GM23338 (cell line): ENCODE results near the gene TUBB1. TPM values are rescaled to one million over a fixed set of nuclear protein-coding genes. Genes with fewer than 3 reads are reported as not detected.

Experiments used
- ATAC-seq: fragments of 200-7000 bp; cut with Tn5 transposase; 3 replicates; pipeline ENCODE4 v1.9.1; 2020
- DNase-seq: peaks from one replicate; pipeline ENCODE4 v3.0.0-alpha.2; 2015; ENCODE audit warnings: low spot score
- H2AFZ ChIP-seq: fragments of 200-600 bp; sonication (generic); 2 replicates; pipeline ENCODE4 v1.8.0; 2016; ENCODE audit warnings: antibody characterized with exemption, mild to moderate bottlenecking, moderate library complexity
- H3F3A ChIP-seq: fragments of 200-600 bp; sonication (generic); replicated peaks from 2 replicates; pipeline ENCODE4 v1.8.0; 2017; ENCODE audit warnings: antibody characterized with exemption, mixed run types, low read depth
- H3K27ac ChIP-seq: fragments of 200-600 bp; sonication (generic); 2 replicates; pipeline ENCODE4 v1.6.1; 2016; ENCODE audit warnings: low read depth
- H3K27me3 ChIP-seq: fragments of 200-600 bp; sonication (generic); 2 replicates; pipeline ENCODE4 v1.8.0; 2016; ENCODE audit warnings: mild to moderate bottlenecking, mixed run types, moderate library complexity; ENCODE audit not compliant: insufficient read depth
- H3K36me3 ChIP-seq: fragments of 200-600 bp; sonication (generic); 2 replicates; pipeline ENCODE4 v1.8.0; 2016; ENCODE audit warnings: mild to moderate bottlenecking; ENCODE audit not compliant: insufficient read depth
- H3K4me1 ChIP-seq: fragments of 200-600 bp; sonication (generic); 2 replicates; pipeline ENCODE4 v1.8.0; 2016; ENCODE audit warnings: mild to moderate bottlenecking, moderate library complexity; ENCODE audit not compliant: insufficient read depth
- H3K4me2 ChIP-seq: fragments of 200-600 bp; sonication (generic); 2 replicates; pipeline ENCODE4 v1.7.1; 2017; ENCODE audit warnings: mixed run types
- H3K4me3 ChIP-seq: fragments of 200-600 bp; sonication (generic); 2 replicates; pipeline ENCODE4 v1.6.1; 2016; ENCODE audit warnings: mixed run types
- H3K79me2 ChIP-seq: fragments of 200-600 bp; sonication (generic); replicated peaks from 2 replicates; pipeline ENCODE4 v1.8.0; 2017; ENCODE audit warnings: mild to moderate bottlenecking; ENCODE audit not compliant: insufficient read depth
- H3K9me2 ChIP-seq: fragments of 200-600 bp; sonication (generic); 2 replicates; pipeline ENCODE4 v1.8.0; 2017; ENCODE audit not compliant: insufficient read depth
- H4K20me1 ChIP-seq: fragments of 200-600 bp; sonication (generic); replicated peaks from 2 replicates; pipeline ENCODE4 v1.8.0; 2017; ENCODE audit warnings: mild to moderate bottlenecking; ENCODE audit not compliant: insufficient read depth
- H3K27ac Mint-ChIP-seq: 2 replicates; pipeline ENCODE4 v1.8.0; 2020; ENCODE audit warnings: inconsistent platforms, mild to moderate bottlenecking, moderate library complexity, mixed read lengths
- H3K27me3 Mint-ChIP-seq: 3 replicates; pipeline ENCODE4 v1.8.0; 2022; ENCODE audit warnings: low read depth, mild to moderate bottlenecking, moderate library complexity, mixed read lengths, inconsistent platforms; ENCODE audit not compliant: insufficient read depth, poor library complexity
- H3K36me3 Mint-ChIP-seq: 3 replicates; pipeline ENCODE4 v1.8.0; 2021; ENCODE audit warnings: low read depth, mild to moderate bottlenecking, inconsistent platforms, moderate library complexity, mixed read lengths
- H3K4me1 Mint-ChIP-seq: 3 replicates; pipeline ENCODE4 v1.8.0; 2020; ENCODE audit warnings: mild to moderate bottlenecking, inconsistent platforms, mixed read lengths
- H3K4me3 Mint-ChIP-seq: 3 replicates; pipeline ENCODE4 v1.8.0; 2021; ENCODE audit warnings: moderate library complexity, mild to moderate bottlenecking, inconsistent platforms, mixed read lengths
- H3K9me3 Mint-ChIP-seq: 3 replicates; pipeline ENCODE4 v1.8.0; 2020; ENCODE audit warnings: moderate library complexity, mild to moderate bottlenecking, inconsistent platforms, mixed read lengths
- CTCF ChIP-seq, 2 experiments: fragments of 200-600 bp in 1 of 2; sonication (generic) in 1 of 2; conservative IDR thresholded peaks; 2 replicates each; pipeline versions ENCODE4 v1.5.1 to v1.6.1; 2016 to 2017; ENCODE audit warnings: antibody characterized with exemption in 2 of 2, low read depth in 2 of 2, mild to moderate bottlenecking in 2 of 2, moderate library complexity in 1 of 2
- EZH2phosphoT487 ChIP-seq: fragments of 200-600 bp; sonication (generic); IDR thresholded peaks from one replicate; pipeline ENCODE4 v1.8.1; 2018; ENCODE audit warnings: antibody characterized with exemption; ENCODE audit not compliant: unreplicated experiment
- NANOG ChIP-seq: IDR thresholded peaks from 2 replicates; pipeline ENCODE4 v1.6.1; 2016; ENCODE audit warnings: antibody characterized with exemption, borderline replicate concordance
- POLR2AphosphoS5 ChIP-seq: IDR thresholded peaks from 2 replicates; pipeline ENCODE4 v1.6.1; 2016; ENCODE audit warnings: antibody characterized with exemption, low read depth
- REST ChIP-seq: IDR thresholded peaks from one replicate; pipeline ENCODE4 v1.6.1; 2018; ENCODE audit warnings: antibody characterized with exemption; ENCODE audit not compliant: unreplicated experiment
- STAT1 ChIP-seq: IDR thresholded peaks from one replicate; pipeline ENCODE4 v1.6.1; 2016; ENCODE audit warnings: antibody characterized with exemption; ENCODE audit not compliant: unreplicated experiment
- ZNF114 ChIP-seq: fragments of 250-450 bp; sonication (Bioruptor Pico); IDR thresholded peaks from 2 replicates; pipeline ENCODE4 v1.5.0; 2020; ENCODE audit warnings: mild to moderate bottlenecking, moderate library complexity
- ZNF331 ChIP-seq: fragments of 250-450 bp; sonication (Bioruptor Pico); IDR thresholded peaks from 2 replicates; pipeline ENCODE4 v1.5.0; 2020; ENCODE audit warnings: low read depth, mild to moderate bottlenecking, moderate library complexity
- ZNF462 ChIP-seq: fragments of 250-450 bp; sonication (Bioruptor Pico); IDR thresholded peaks from 2 replicates; pipeline ENCODE4 v1.5.0; 2020; ENCODE audit warnings: mild to moderate bottlenecking, moderate library complexity
- polyA plus RNA-seq: library from polyadenylated mRNA; unstranded; fragments of >200 nt; fragmentation: Nextera tagmentation; extraction: Ambion mirVana; gene quantifications from 2 replicates; pipeline ENCODE4 v1.2.1, GENCODE V29; 2016
- total RNA-seq: library from RNA; depleted of rRNA; stranded (reverse); fragments of >200 nt; shearing (Covaris generic); gene quantifications from 2 replicates; pipeline ENCODE4 v1.2.3, GENCODE V29; 2014

Gene TUBB1
- total and polyA plus RNA-seq, 2 experiments from 2014 or later, result not detected

- peaks cover 20% of the 10 kb centered on the region for H3K27me3 Mint-ChIP-seq
Measured at GRCh38 chr20:59003836-59004492, 15.3 kb upstream of the TUBB1 start.

GRCh38 chr20:59004493-59004762, 14.8 kb upstream of the TUBB1 start:
- Mint-ChIP-seq H3K36me3 (peaks cover 2% of the 10 kb centered on the region; the same call in 1 of the 3 replicates), H3K27ac (no peak overlapping the region), H3K9me3 (no peaks in the 10 kb centered on the region), H3K4me1 (peaks cover 13% of the 10 kb centered on the region), H3K4me3 (no peak overlapping the region), H3K27me3 (peaks cover 20% of the 10 kb centered on the region)
- Histone ChIP-seq H3K36me3 (no peaks in the 10 kb centered on the region), H3K9me2 (no peaks in the 10 kb centered on the region), H3K79me2 (no peaks in the 10 kb centered on the region), H3K27me3 (peaks cover 11% of the 10 kb centered on the region), H3K27ac (no peak overlapping the region), H2AFZ (no peak overlapping the region), H3K4me3 (no peak overlapping the region), H4K20me1 (0 out of 2 replicates have a peak, but pooled peaks cover 5% of the 10 kb centered on the region), H3K4me1 (no peaks in the 10 kb centered on the region; the same call in 1 of the 2 replicates), H3K4me2 (no peak overlapping the region), H3F3A (no peaks in the 10 kb centered on the region)
- ATAC-seq (no peak), DNase-seq (no peak)
- TF ChIP-seq ZNF114 (CRISPR knock-in tag) (no peak), ZNF462 (CRISPR knock-in tag) (no peak), REST (no peak), ZNF331 (CRISPR knock-in tag) (no peak), POLR2AphosphoS5 (no peak), NANOG (no peak), STAT1 (no peak), CTCF (conservative IDR thresholded peaks at IDR 0.05; ENCODE audit: low read depth in 2 of 2) (no peak), EZH2phosphoT487 (no peak)

More at GRCh38 chr20:59003836-59004492, 15.3 kb upstream of the TUBB1 start:
- H3K4me1 Mint-ChIP-seq, result peaks cover 13% of the 10 kb centered on the region
- H3K4me3 Mint-ChIP-seq, result no peak overlapping the region
- Histone ChIP-seq H3K9me2 (no peaks in the 10 kb centered on the region), H3K79me2 (no peaks in the 10 kb centered on the region), H3K36me3 (no peaks in the 10 kb centered on the region), H3K27me3 (peaks cover 11% of the 10 kb centered on the region), H3K27ac (no peak overlapping the region), H3K4me2 (no peak overlapping the region), H4K20me1 (0 out of 2 replicates have a peak, but pooled peaks cover 5% of the 10 kb centered on the region), H3F3A (no peaks in the 10 kb centered on the region), H3K4me3 (no peak overlapping the region), H3K4me1 (no peaks in the 10 kb centered on the region; the same call in 1 of the 2 replicates), H2AFZ (no peak overlapping the region)
- H3K9me3 Mint-ChIP-seq, result no peaks in the 10 kb centered on the region
- no peak for TF ChIP-seq NANOG
- peaks cover 2% of the 10 kb centered on the region; the same call in 1 of the 3 replicates for H3K36me3 Mint-ChIP-seq
- H3K27ac Mint-ChIP-seq, result no peak overlapping the region
- DNase-seq (no peak), ATAC-seq (no peak)
